GM18861 (cell line): ENCODE data around the gene FAM3D.
A peak's percentile ranks its signal among the peaks of the same experiment; 100 is the strongest.
"Not testable (repeated sequence)": the region's sequence is repeated elsewhere in the genome, so short reads cannot be mapped to it uniquely, and the experiment has no call there.

Experiments
- ATAC-seq: cut with Tn5 transposase; IDR thresholded peaks from one replicate; pipeline ENCODE4 v1.9.1; 2021; ENCODE audit not compliant: unreplicated experiment

The FAM3D gene

GRCh38 chr3:58683466-58683865 lies 16.9 kb upstream of the FAM3D start:
- peak; percentile 69 for ATAC-seq

GRCh38 chr3:58683001-58683458 lies 16.5 kb upstream of the FAM3D start:
- ATAC-seq: no peak

GRCh38 chr3:58681863-58682262 lies 15.3 kb upstream of the FAM3D start:
- ATAC-seq: no peak

- no peak for ATAC-seq
These were observed 14.4 kb upstream of the FAM3D start for GRCh38 chr3:58680879-58681525.

- ATAC-seq: no peak
These were observed 13.5 kb upstream of the FAM3D start for GRCh38 chr3:58679974-58680666.

- no peak for ATAC-seq
These were observed 12.9 kb upstream of the FAM3D start for GRCh38 chr3:58679446-58679845.

- ATAC-seq: not testable (repeated sequence)
These were observed 11.8 kb upstream of the FAM3D start for GRCh38 chr3:58678177-58678970.

GRCh38 chr3:58672880-58673279 lies 6.3 kb upstream of the FAM3D start:
- no peak for ATAC-seq

- no peak for ATAC-seq
These were observed 5.9 kb upstream of the FAM3D start for GRCh38 chr3:58672451-58672850.

GRCh38 chr3:58670506-58671135 lies 4.0 kb upstream of the FAM3D start:
- no peak for ATAC-seq

- no peak for ATAC-seq
These were observed 1.7 kb upstream of the FAM3D start for GRCh38 chr3:58668247-58668646.

GRCh38 chr3:58667704-58668103 lies 1.1 kb upstream of the FAM3D start:
- no peak for ATAC-seq

GRCh38 chr3:58667229-58667628 lies 655 bp upstream of the FAM3D start:
- ATAC-seq: no peak

GRCh38 chr3:58665405-58665804 lies 1.2 kb downstream of the FAM3D start:
- ATAC-seq: no peak

GRCh38 chr3:58664611-58665010 lies 2.0 kb downstream of the FAM3D start:
- no peak for ATAC-seq

GRCh38 chr3:58661836-58662420 lies 4.6 kb downstream of the FAM3D start:
- no peak for ATAC-seq

- ATAC-seq: no peak
These were observed 5.6 kb downstream of the FAM3D start for GRCh38 chr3:58660998-58661397.

GRCh38 chr3:58659051-58659675 lies 7.4 kb downstream of the FAM3D start:
- no peak for ATAC-seq

- ATAC-seq: no peak
These were observed 8.1 kb downstream of the FAM3D start for GRCh38 chr3:58658508-58658907.

GRCh38 chr3:58657571-58658141 lies 8.9 kb downstream of the FAM3D start:
- no peak for ATAC-seq
